H9 (cell line): ENCODE data around the gene AZI2. TPM values are rescaled to one million over a fixed set of nuclear protein-coding genes. Genes with fewer than 3 reads are reported as not detected.

Experiments used
- DNase-seq: peaks from one replicate; pipeline ENCODE4 v3.0.0-alpha.2; 2017
- H2AFZ ChIP-seq: one replicate; pipeline ENCODE4 v1.6.1; 2013; ENCODE audit warnings: mild to moderate bottlenecking, low read length, control low read depth, moderate library complexity
- H2AK5ac ChIP-seq: 2 replicates; pipeline ENCODE4 v1.6.1; 2013; ENCODE audit warnings: low read length, control low read depth, mixed read lengths; ENCODE audit not compliant: insufficient read length
- H2BK120ac ChIP-seq: one replicate; pipeline ENCODE4 v1.6.1; 2013; ENCODE audit warnings: low read depth, mild to moderate bottlenecking, low read length, control low read depth, inconsistent platforms; ENCODE audit not compliant: poor library complexity, severe bottlenecking
- H2BK12ac ChIP-seq: 2 replicates; pipeline ENCODE4 v1.6.1; 2013; ENCODE audit warnings: low read length, control low read depth, mixed read lengths, low read depth; ENCODE audit not compliant: insufficient read length
- H2BK15ac ChIP-seq: 2 replicates; pipeline ENCODE4 v1.6.1; 2013; ENCODE audit warnings: low read depth, low read length, control low read depth
- H2BK20ac ChIP-seq: one replicate; pipeline ENCODE4 v1.6.1; 2013; ENCODE audit warnings: low read depth, mild to moderate bottlenecking, low read length, control low read depth, inconsistent platforms; ENCODE audit not compliant: poor library complexity, severe bottlenecking
- H2BK5ac ChIP-seq: 2 replicates; pipeline ENCODE4 v1.6.1; 2013; ENCODE audit warnings: low read length, control low read depth, mixed read lengths; ENCODE audit not compliant: insufficient read length
- H3K14ac ChIP-seq: 2 replicates; pipeline ENCODE4 v1.6.1; 2013; ENCODE audit warnings: low read length, control low read depth; ENCODE audit not compliant: insufficient read depth
- H3K18ac ChIP-seq: 2 replicates; pipeline ENCODE4 v1.6.1; 2013; ENCODE audit warnings: low read depth, mild to moderate bottlenecking, mixed read lengths, low read length, control low read depth; ENCODE audit not compliant: insufficient read length
- H3K23ac ChIP-seq: 2 replicates; pipeline ENCODE4 v1.6.1; 2013; ENCODE audit warnings: low read length, control low read depth, mixed read lengths, low read depth; ENCODE audit not compliant: insufficient read length
- H3K23me2 ChIP-seq: 2 replicates; pipeline ENCODE4 v1.6.1; 2013; ENCODE audit warnings: low read depth, mild to moderate bottlenecking, mixed read lengths, low read length, control low read depth; ENCODE audit not compliant: insufficient read length, poor library complexity, severe bottlenecking
- H3K27ac ChIP-seq: 2 replicates; pipeline ENCODE4 v1.5.1; 2013; ENCODE audit warnings: low read length, control low read depth, mixed read lengths, low read depth; ENCODE audit not compliant: insufficient read length
- H3K27me3 ChIP-seq: 2 replicates; pipeline ENCODE4 v1.6.1; 2013; ENCODE audit warnings: low read length, control low read depth, inconsistent platforms; ENCODE audit not compliant: insufficient read depth
- H3K4ac ChIP-seq: 2 replicates; pipeline ENCODE4 v1.6.1; 2013; ENCODE audit warnings: low read depth, mild to moderate bottlenecking, control low read depth, inconsistent platforms, low read length, moderate library complexity
- H3K4me1 ChIP-seq: 2 replicates; pipeline ENCODE4 v1.6.1; 2013; ENCODE audit warnings: low read length, control low read depth, inconsistent platforms; ENCODE audit not compliant: insufficient read depth
- H3K4me2 ChIP-seq: 2 replicates; pipeline ENCODE4 v1.6.1; 2013; ENCODE audit warnings: low read length, control low read depth, mixed read lengths; ENCODE audit not compliant: insufficient read length, insufficient read depth
- H3K56ac ChIP-seq: 2 replicates; pipeline ENCODE4 v1.6.1; 2013; ENCODE audit warnings: low read depth, mild to moderate bottlenecking, mixed read lengths, low read length, control low read depth; ENCODE audit not compliant: insufficient read length
- H3K79me1 ChIP-seq: 2 replicates; pipeline ENCODE4 v1.6.1; 2013; ENCODE audit warnings: low read depth, mild to moderate bottlenecking, moderate library complexity, low read length, control low read depth, inconsistent platforms; ENCODE audit not compliant: insufficient read depth, poor library complexity, severe bottlenecking
- H3K79me2 ChIP-seq: 2 replicates; pipeline ENCODE4 v1.6.1; 2013; ENCODE audit warnings: low read length, control low read depth, inconsistent platforms; ENCODE audit not compliant: insufficient read depth
- H3K9ac ChIP-seq: 2 replicates; pipeline ENCODE4 v1.6.1; 2013; ENCODE audit warnings: low read length, control low read depth, mixed read lengths; ENCODE audit not compliant: insufficient read length; ENCODE audit errors: extremely low read depth
- H3K9me3 ChIP-seq: one replicate; pipeline ENCODE4 v1.6.1; 2013; ENCODE audit warnings: low read depth, low read length, inconsistent platforms; ENCODE audit not compliant: control insufficient read depth
- H3T11ph ChIP-seq: one replicate; pipeline ENCODE4 v1.6.1; 2013; ENCODE audit warnings: mild to moderate bottlenecking, low read length, control low read depth, inconsistent platforms
- H4K20me1 ChIP-seq: one replicate; pipeline ENCODE4 v1.6.1; 2013; ENCODE audit not compliant: control insufficient read depth, insufficient read length, insufficient read depth
- H4K5ac ChIP-seq: 2 replicates; pipeline ENCODE4 v1.6.1; 2013; ENCODE audit warnings: low read depth, mild to moderate bottlenecking, mixed read lengths, low read length, control low read depth; ENCODE audit not compliant: insufficient read length
- H4K8ac ChIP-seq: replicated peaks from 2 replicates; pipeline ENCODE4 v1.6.1; 2013; ENCODE audit warnings: low read length, control low read depth, mixed read lengths, low read depth; ENCODE audit not compliant: insufficient read length
- H4K91ac ChIP-seq: 2 replicates; pipeline ENCODE4 v1.6.1; 2013; ENCODE audit warnings: low read depth, mild to moderate bottlenecking, moderate library complexity, mixed read lengths, low read length, control low read depth; ENCODE audit not compliant: insufficient read length
- H3K27ac Mint-ChIP-seq, 3 experiments: 2 replicates in 2 of 3; 3 replicates in 1 of 3; pipeline ENCODE4 v1.8.0; 2020 to 2021; ENCODE audit warnings: mixed read lengths in 3 of 3, mild to moderate bottlenecking in 1 of 3, moderate library complexity in 1 of 3
- H3K27me3 Mint-ChIP-seq: 2 replicates; pipeline ENCODE4 v1.8.0; 2021; ENCODE audit warnings: low read depth, mild to moderate bottlenecking, moderate library complexity, mixed read lengths
- H3K36me3 Mint-ChIP-seq, 3 experiments: 2 replicates in 2 of 3; 3 replicates in 1 of 3; pipeline ENCODE4 v1.8.0; 2020 to 2021; ENCODE audit warnings: low read depth in 3 of 3, mixed read lengths in 3 of 3; ENCODE audit not compliant: insufficient read depth in 1 of 3
- H3K4me1 Mint-ChIP-seq, 2 experiments: 2 replicates each; pipeline ENCODE4 v1.8.0; 2020; ENCODE audit warnings: mixed read lengths in 2 of 2
- H3K4me3 Mint-ChIP-seq, 2 experiments: 2 replicates in 1 of 2; 3 replicates in 1 of 2; pipeline ENCODE4 v1.8.0; 2020 to 2021; ENCODE audit warnings: mild to moderate bottlenecking in 2 of 2, mixed read lengths in 2 of 2, moderate library complexity in 1 of 2
- H3K9me3 Mint-ChIP-seq, 2 experiments: 2 replicates in 1 of 2; 3 replicates in 1 of 2; pipeline ENCODE4 v1.8.0; 2020; ENCODE audit warnings: mild to moderate bottlenecking in 2 of 2, mixed read lengths in 2 of 2, moderate library complexity in 1 of 2
- CTCF ChIP-seq: fragments of 200-600 bp; sonication (generic); conservative IDR thresholded peaks from 3 replicates; pipeline ENCODE4 v1.8.0; 2021; ENCODE audit warnings: antibody characterized with exemption, mild to moderate bottlenecking
- WGBS: extraction: QIAGEN DNeasy Blood & Tissue Kit; methylation state at CpG from one replicate; pipeline ENCODE4 v1.1.7; 2013; ENCODE audit warnings: missing lambda C conversion rate, low lambda C conversion rate, mixed read lengths; ENCODE audit not compliant: insufficient read length; ENCODE audit errors: extremely low coverage; 5-methylcytosine and 5-hydroxymethylcytosine counted together
- total RNA-seq: library from RNA; stranded (reverse); gene quantifications from 2 replicates; pipeline ENCODE4 v1.2.1, GENCODE V29; 2021

Gene AZI2
- total RNA-seq, 1 experiment from 2014 or later = 36.7 TPM

- H3K79me1 ChIP-seq = no peaks in the 10 kb centered on the region
- DNase-seq = no peak
- no peak overlapping the region for H3T11ph ChIP-seq
- no peak overlapping the region for H2AFZ ChIP-seq
- no peak overlapping the region for H4K8ac ChIP-seq
- Mint-ChIP-seq H3K9me3 (no peaks in the 10 kb centered on the region), H3K27ac (no peak overlapping the region), H3K27me3 (no peaks in the 10 kb centered on the region), H3K4me1 (peaks cover 6% of the 10 kb centered on the region in 2 experiments; a peak in 2 of 4 replicates), H3K36me3 (peaks cover 0 to 3% (median 0%) of the 10 kb centered on the region in 3 experiments; a peak in 1 of 7 replicates), H3K4me3 (no peak overlapping the region)
- no peak overlapping the region for H2BK20ac ChIP-seq
- H3K18ac ChIP-seq = no peak overlapping the region
- H4K5ac ChIP-seq = no peak overlapping the region
- WGBS = no CpG with 5 or more reads among the region's 4 CpGs
- H2BK120ac ChIP-seq = no peak overlapping the region
- no peaks in the 10 kb centered on the region for H3K9me3 ChIP-seq
- H3K56ac ChIP-seq = no peak overlapping the region
- no peak overlapping the region for H3K27ac ChIP-seq
- H3K27me3 ChIP-seq = no peaks in the 10 kb centered on the region
- no peak for TF ChIP-seq CTCF
- no peak overlapping the region for H2BK12ac ChIP-seq
- H4K20me1 ChIP-seq = no peaks in the 10 kb centered on the region
- H3K4ac ChIP-seq = no peak overlapping the region
- no peak overlapping the region for H2AK5ac ChIP-seq
- H3K4me2 ChIP-seq = no peak overlapping the region
- no peak overlapping the region for H3K23ac ChIP-seq
- H3K23me2 ChIP-seq = no peaks in the 10 kb centered on the region
- H4K91ac ChIP-seq = no peak overlapping the region
- H3K79me2 ChIP-seq = no peaks in the 10 kb centered on the region
- H3K9ac ChIP-seq = no peak overlapping the region
- no peaks in the 10 kb centered on the region for H3K4me1 ChIP-seq
- H3K14ac ChIP-seq = no peak overlapping the region
- H2BK5ac ChIP-seq = no peak overlapping the region
- H2BK15ac ChIP-seq = no peak overlapping the region
Observed at GRCh38 chr3:28301688-28302087, 46.9 kb downstream of the AZI2 start.
